ENCODE measurements around the gene PLCL1. TPM values are rescaled to one million over a fixed set of nuclear protein-coding genes. Genes with fewer than 3 reads are reported as not detected.

Gene PLCL1
- total RNA-seq, 1 experiment from 2014 or later, result 1.6 TPM

DNA sequence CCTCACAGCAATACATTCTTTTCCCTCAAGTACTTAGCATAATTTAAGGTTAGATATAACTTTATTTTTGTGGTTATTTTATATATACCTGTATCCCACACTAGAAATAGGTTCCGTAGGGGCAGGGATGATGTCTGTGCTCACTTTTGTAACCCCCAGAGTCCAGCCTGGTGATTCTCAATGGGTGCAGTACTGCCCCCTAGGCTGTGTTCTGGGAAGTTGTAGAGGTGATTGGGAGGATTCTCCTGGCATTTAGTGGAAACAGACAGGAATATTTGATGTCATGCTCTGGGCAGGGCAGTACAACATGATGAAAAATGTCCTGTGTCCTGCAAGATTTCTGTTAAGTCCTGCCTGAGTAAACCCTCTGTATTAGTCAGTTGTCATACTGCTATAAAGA lies 333.3 kb downstream of the PLCL1 start:
- intact Hi-C loops (cut with micrococcal nuclease; ENCODE audit: unreplicated experiment), result no loop called here
- POLR2A ChIA-PET, result no interaction called here
- Mint-ChIP-seq H3K9me3 (ENCODE audit: unreplicated experiment) (no peaks in the 10 kb centered on the region), H3K27ac (ENCODE audit: unreplicated experiment) (no peak overlapping the region), H3K4me1 (ENCODE audit: low read depth, unreplicated experiment) (no peaks in the 10 kb centered on the region), H3K36me3 (ENCODE audit: insufficient read depth, unreplicated experiment) (no peaks in the 10 kb centered on the region), H3K27me3 (ENCODE audit: insufficient read depth, unreplicated experiment) (no peaks in the 10 kb centered on the region), H3K4me3 (ENCODE audit: unreplicated experiment) (no peak overlapping the region)
- Histone ChIP-seq H3K27me3 (replicated peaks; ENCODE audit: control insufficient read depth, insufficient read depth, low read length) (no peaks in the 10 kb centered on the region), H3K4me1 (no peaks in the 10 kb centered on the region), H3K9me3 (no peaks in the 10 kb centered on the region), H3K4me3 (ENCODE audit: low read depth, low read length) (no peak overlapping the region), H3K36me3 (ENCODE audit: control insufficient read depth, insufficient read depth, low read length) (no peaks in the 10 kb centered on the region)
- CTCF ChIA-PET, result no interaction called here
- TF ChIP-seq, protein P1, sequence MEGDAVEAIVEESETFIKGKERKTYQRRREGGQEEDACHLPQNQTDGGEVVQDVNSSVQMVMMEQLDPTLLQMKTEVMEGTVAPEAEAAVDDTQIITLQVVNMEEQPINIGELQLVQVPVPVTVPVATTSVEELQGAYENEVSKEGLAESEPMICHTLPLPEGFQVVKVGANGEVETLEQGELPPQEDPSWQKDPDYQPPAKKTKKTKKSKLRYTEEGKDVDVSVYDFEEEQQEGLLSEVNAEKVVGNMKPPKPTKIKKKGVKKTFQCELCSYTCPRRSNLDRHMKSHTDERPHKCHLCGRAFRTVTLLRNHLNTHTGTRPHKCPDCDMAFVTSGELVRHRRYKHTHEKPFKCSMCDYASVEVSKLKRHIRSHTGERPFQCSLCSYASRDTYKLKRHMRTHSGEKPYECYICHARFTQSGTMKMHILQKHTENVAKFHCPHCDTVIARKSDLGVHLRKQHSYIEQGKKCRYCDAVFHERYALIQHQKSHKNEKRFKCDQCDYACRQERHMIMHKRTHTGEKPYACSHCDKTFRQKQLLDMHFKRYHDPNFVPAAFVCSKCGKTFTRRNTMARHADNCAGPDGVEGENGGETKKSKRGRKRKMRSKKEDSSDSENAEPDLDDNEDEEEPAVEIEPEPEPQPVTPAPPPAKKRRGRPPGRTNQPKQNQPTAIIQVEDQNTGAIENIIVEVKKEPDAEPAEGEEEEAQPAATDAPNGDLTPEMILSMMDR (IDR thresholded peaks at IDR 0.05; ENCODE audit: insufficient read depth in 1 of 2, low read depth in 1 of 2, low read length in 1 of 2, severe bottlenecking in 1 of 2, unreplicated experiment in 1 of 2), result no peak
- no peak for DNase-seq
- no TSS peak for BruUV-seq (replicated peaks)

- no peak for DNase-seq
- POLR2A ChIA-PET, result no interaction called here
- no peaks in the 10 kb centered on the region for H3K36me3 Mint-ChIP-seq (ENCODE audit: insufficient read depth, unreplicated experiment)
Measured at GRCh38 chr2:198141726-198142125, 337.3 kb downstream of the PLCL1 start.

DNA sequence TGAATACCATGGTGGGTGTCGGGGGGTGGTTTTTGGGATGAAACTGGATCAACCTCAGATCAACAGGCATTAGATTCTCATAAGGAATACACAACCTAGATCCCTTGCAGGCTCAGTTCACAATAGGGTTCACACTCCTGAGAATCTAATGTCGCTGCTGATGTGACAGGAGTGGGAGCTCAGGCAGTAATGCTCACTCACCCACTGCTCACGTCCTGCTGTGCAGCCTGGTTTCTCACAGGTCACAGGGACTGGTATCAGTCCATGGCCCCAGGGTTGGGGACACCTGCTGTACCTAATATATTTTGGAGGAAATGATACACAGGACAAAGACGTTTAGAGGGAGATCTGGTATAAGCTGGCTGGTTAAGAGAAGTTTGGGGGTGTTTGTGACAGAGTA lies 338.8 kb downstream of the PLCL1 start:
- Mint-ChIP-seq H3K9me3 (ENCODE audit: unreplicated experiment) (no peaks in the 10 kb centered on the region), H3K27ac (ENCODE audit: unreplicated experiment) (no peak overlapping the region), H3K36me3 (ENCODE audit: insufficient read depth, unreplicated experiment) (no peaks in the 10 kb centered on the region), H3K4me3 (ENCODE audit: unreplicated experiment) (no peak overlapping the region), H3K27me3 (ENCODE audit: insufficient read depth, unreplicated experiment) (peaks cover 4% of the 10 kb centered on the region), H3K4me1 (ENCODE audit: low read depth, unreplicated experiment) (no peaks in the 10 kb centered on the region)
- Histone ChIP-seq H3K4me3 (ENCODE audit: low read depth, low read length) (no peak overlapping the region), H3K4me1 (no peaks in the 10 kb centered on the region), H3K36me3 (ENCODE audit: control insufficient read depth, insufficient read depth, low read length) (no peaks in the 10 kb centered on the region), H3K9me3 (no peaks in the 10 kb centered on the region), H3K27me3 (replicated peaks; ENCODE audit: control insufficient read depth, insufficient read depth, low read length) (no peaks in the 10 kb centered on the region)
- intact Hi-C loops (cut with micrococcal nuclease; ENCODE audit: unreplicated experiment), result no loop called here
- ChIA-PET CTCF (no interaction called here), POLR2A (no interaction called here)
- TF ChIP-seq, protein P1 (IDR thresholded peaks at IDR 0.05; ENCODE audit: insufficient read depth in 1 of 2, low read depth in 1 of 2, low read length in 1 of 2, severe bottlenecking in 1 of 2, unreplicated experiment in 1 of 2), result no peak
- no peak for DNase-seq
- no TSS peak for BruUV-seq (replicated peaks)

More at GRCh38 chr2:198141726-198142125, 337.3 kb downstream of the PLCL1 start:
- H3K36me3 ChIP-seq (ENCODE audit: control insufficient read depth, insufficient read depth, low read length), result no peaks in the 10 kb centered on the region
- peaks cover 4% of the 10 kb centered on the region for H3K27me3 Mint-ChIP-seq (ENCODE audit: insufficient read depth, unreplicated experiment)
- no peak overlapping the region for H3K4me3 ChIP-seq (ENCODE audit: low read depth, low read length)
- no peak overlapping the region for H3K4me3 Mint-ChIP-seq (ENCODE audit: unreplicated experiment)
- intact Hi-C loops (cut with micrococcal nuclease; ENCODE audit: unreplicated experiment), result no loop called here
- no peak overlapping the region for H3K27ac Mint-ChIP-seq (ENCODE audit: unreplicated experiment)
- TF ChIP-seq, protein P1 (IDR thresholded peaks at IDR 0.05; ENCODE audit: insufficient read depth in 1 of 2, low read depth in 1 of 2, low read length in 1 of 2, severe bottlenecking in 1 of 2, unreplicated experiment in 1 of 2), result no peak
- H3K4me1 Mint-ChIP-seq (ENCODE audit: low read depth, unreplicated experiment), result no peaks in the 10 kb centered on the region
- H3K9me3 Mint-ChIP-seq (ENCODE audit: unreplicated experiment), result no peaks in the 10 kb centered on the region
- no TSS peak for BruUV-seq (replicated peaks)
- H3K27me3 ChIP-seq (replicated peaks; ENCODE audit: control insufficient read depth, insufficient read depth, low read length), result no peaks in the 10 kb centered on the region
- CTCF ChIA-PET, result no interaction called here
- H3K4me1 ChIP-seq, result no peaks in the 10 kb centered on the region
- H3K9me3 ChIP-seq, result no peaks in the 10 kb centered on the region
